Measurements from ENCODE around the gene ZNF792.

DNA sequence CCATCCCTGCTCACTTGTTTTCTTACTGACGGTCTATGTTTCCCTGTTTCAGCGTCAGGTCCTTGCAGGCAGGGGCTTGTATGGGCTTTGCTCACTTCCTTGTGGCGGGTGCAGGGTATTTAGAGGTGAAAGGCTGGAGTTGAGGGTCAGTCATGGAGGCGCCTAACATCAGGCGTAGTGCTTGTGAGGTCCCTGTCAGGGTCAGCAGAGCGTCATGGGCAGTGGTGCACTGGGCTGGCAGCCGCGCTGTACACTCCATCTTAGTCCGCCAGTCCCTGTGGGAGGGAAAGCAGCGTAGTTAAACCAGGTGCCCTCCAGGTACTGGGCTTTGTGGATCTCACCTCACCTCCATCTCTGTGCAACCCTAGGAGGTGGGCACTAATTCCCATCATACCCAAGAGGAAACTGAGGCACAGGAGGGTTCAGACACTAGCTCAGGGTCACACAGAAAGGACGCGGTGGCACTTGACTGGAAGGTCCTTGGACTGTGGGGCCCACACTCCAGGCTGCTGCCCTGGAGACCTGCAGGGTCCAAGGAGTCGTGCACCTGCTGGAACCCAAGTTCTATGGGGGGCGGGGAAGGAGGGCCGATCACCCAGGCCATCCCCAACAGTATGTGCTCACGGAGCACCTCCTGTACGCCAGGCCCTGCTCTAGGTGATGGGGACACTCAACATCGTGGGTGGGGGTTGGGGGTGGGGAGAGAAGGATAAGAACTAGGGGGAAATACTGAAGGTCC, 40.7 kb upstream of the ZNF792 start:
- TF ChIP-seq, protein P1, sequence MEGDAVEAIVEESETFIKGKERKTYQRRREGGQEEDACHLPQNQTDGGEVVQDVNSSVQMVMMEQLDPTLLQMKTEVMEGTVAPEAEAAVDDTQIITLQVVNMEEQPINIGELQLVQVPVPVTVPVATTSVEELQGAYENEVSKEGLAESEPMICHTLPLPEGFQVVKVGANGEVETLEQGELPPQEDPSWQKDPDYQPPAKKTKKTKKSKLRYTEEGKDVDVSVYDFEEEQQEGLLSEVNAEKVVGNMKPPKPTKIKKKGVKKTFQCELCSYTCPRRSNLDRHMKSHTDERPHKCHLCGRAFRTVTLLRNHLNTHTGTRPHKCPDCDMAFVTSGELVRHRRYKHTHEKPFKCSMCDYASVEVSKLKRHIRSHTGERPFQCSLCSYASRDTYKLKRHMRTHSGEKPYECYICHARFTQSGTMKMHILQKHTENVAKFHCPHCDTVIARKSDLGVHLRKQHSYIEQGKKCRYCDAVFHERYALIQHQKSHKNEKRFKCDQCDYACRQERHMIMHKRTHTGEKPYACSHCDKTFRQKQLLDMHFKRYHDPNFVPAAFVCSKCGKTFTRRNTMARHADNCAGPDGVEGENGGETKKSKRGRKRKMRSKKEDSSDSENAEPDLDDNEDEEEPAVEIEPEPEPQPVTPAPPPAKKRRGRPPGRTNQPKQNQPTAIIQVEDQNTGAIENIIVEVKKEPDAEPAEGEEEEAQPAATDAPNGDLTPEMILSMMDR (IDR thresholded peaks at IDR 0.05) = no peak
- TF ChIP-seq POLR2A (IDR thresholded peaks at IDR 0.05) = no peak
